Measurements from ENCODE around the gene PPDPF. TPM values are rescaled to one million over a fixed set of nuclear protein-coding genes. Genes with fewer than 3 reads are reported as not detected.
"Not testable (repeated sequence)": the region's sequence is repeated elsewhere in the genome, so short reads cannot be mapped to it uniquely, and the experiment has no call there.

The PPDPF gene
- total and polyA plus RNA-seq, 2 donors (not counting 1 experiment from before 2014, with no cell fraction given) = 93.5 to 162 TPM

GRCh38 chr20:63570281-63571086 lies 49.9 kb downstream of the PPDPF start:
- Mint-ChIP-seq H3K9me3 (ENCODE audit: insufficient read depth) (no peaks in the 10 kb centered on the region), H3K4me3 (no peak overlapping the region), H3K27me3 (no peaks in the 10 kb centered on the region), H3K27ac (no peak overlapping the region), H3K4me1 (peaks cover 33% of the 10 kb centered on the region)
- CTCF ChIA-PET = no interaction called here
- peaks cover 28% of the 10 kb centered on the region for H3K79me2 ChIP-seq (ENCODE audit: control insufficient read depth, insufficient read depth, low read length)
- peaks cover 0 to 4% (median 0%) of the 10 kb centered on the region in 3 donors for H3K9me3 ChIP-seq (ENCODE audit: control extremely low read depth in 1 of 3, control insufficient read depth in 2 of 3, insufficient read depth in 1 of 3, low read length in 2 of 3)
- peaks cover 0 to 25% of the 10 kb centered on the region in 2 experiments for H3K36me3 ChIP-seq (replicated peaks in 1 of 2; ENCODE audit: control extremely low read depth in 1 of 2, control insufficient read depth in 1 of 2, extremely low read depth in 1 of 2, insufficient read depth in 2 of 2, low read length in 1 of 2)
- peak overlapping the region; percentile 19 for H3K4me2 ChIP-seq (replicated peaks; ENCODE audit: low read depth, low read length, poor library complexity, severe bottlenecking)
- H3K4me3 ChIP-seq (ENCODE audit: control extremely low read depth in 1 of 5, extremely low read depth in 1 of 5, insufficient read depth in 1 of 5, low read depth in 2 of 5, low read length in 4 of 5) = no peak overlapping the region
- TF ChIP-seq EZH2 (IDR thresholded peaks at IDR 0.05; ENCODE audit: borderline replicate concordance, insufficient read depth, low read depth, low read length, poor library complexity, severe bottlenecking) (no peak), CTCF (IDR thresholded peaks at IDR 0.05) (no peak)
- no peak overlapping the region for H3K27ac ChIP-seq (ENCODE audit: low read length in 2 of 2)
- intact Hi-C loops (cut with micrococcal nuclease) = no loop called here
- no peak for DNase-seq
- ATAC-seq (ENCODE audit: low read depth) = no peak
- 98% methylated on average over 28 of the region's 28 CpGs for WGBS (ENCODE audit: insufficient coverage)
- no peak overlapping the region for H3K9ac ChIP-seq (ENCODE audit: low read length)
- H4K20me1 ChIP-seq (ENCODE audit: control insufficient read depth, insufficient read depth, low read length, poor library complexity, severe bottlenecking) = peaks cover 66% of the 10 kb centered on the region
- peaks cover 48 to 67% of the 10 kb centered on the region in 2 donors for H3K4me1 ChIP-seq (ENCODE audit: control insufficient read depth in 2 of 2, insufficient read depth in 2 of 2, low read length in 2 of 2)
- H2AFZ ChIP-seq (ENCODE audit: insufficient read depth, low read depth, low read length, poor library complexity, severe bottlenecking) = no peak overlapping the region
- POLR2A ChIA-PET = interaction anchor here (0.7 kb wide), 1 partner anchor 1504 kb away, joined by 5 read pairs; no protein-coding TSS in a partner anchor
- H3K27me3 ChIP-seq (replicated peaks in 1 of 4; ENCODE audit: control extremely low read depth in 1 of 4, control insufficient read depth in 3 of 4, insufficient read depth in 4 of 4, low read length in 3 of 4) = no peaks in the 10 kb centered on the region

DNA sequence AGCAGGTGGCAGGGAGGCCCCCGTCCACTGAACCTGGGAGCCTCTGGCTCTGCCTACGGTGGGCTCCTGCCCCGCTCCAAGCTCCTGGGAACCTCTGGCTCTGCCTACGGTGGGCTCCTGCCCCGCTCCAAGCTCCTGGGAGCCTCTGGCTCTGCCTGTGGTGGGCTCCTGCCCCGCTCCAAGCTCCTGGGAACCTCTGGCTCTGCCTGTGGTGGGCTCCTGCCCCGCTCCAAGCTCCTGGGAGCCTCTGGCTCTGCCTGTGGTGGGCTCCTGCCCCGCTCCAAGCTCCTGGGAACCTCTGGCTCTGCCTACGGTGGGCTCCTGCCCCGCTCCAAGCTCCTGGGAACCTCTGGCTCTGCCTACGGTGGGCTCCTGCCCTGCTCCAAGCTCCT lies 50.5 kb downstream of the PPDPF start:
- peaks cover 48 to 67% of the 10 kb centered on the region in 2 donors for H3K4me1 ChIP-seq (ENCODE audit: control insufficient read depth in 2 of 2, insufficient read depth in 2 of 2, low read length in 2 of 2)
- no CpG with 5 or more reads among the region's 11 CpGs for WGBS (ENCODE audit: insufficient coverage)
- CTCF ChIA-PET = not testable (repeated sequence)

More for the DNA sequence above, 50.5 kb downstream of the PPDPF start:
- peaks cover 28% of the 10 kb centered on the region for H3K79me2 ChIP-seq (ENCODE audit: control insufficient read depth, insufficient read depth, low read length)
- intact Hi-C loops (cut with micrococcal nuclease); ATAC-seq (ENCODE audit: low read depth); H2AFZ ChIP-seq (ENCODE audit: insufficient read depth, low read depth, low read length, poor library complexity, severe bottlenecking); H3K4me3 Mint-ChIP-seq; H3K27ac Mint-ChIP-seq; DNase-seq; H3K4me3 ChIP-seq (ENCODE audit: control extremely low read depth in 1 of 5, extremely low read depth in 1 of 5, insufficient read depth in 1 of 5, low read depth in 2 of 5, low read length in 4 of 5); H3K27me3 Mint-ChIP-seq; H3K27ac ChIP-seq (ENCODE audit: low read length in 2 of 2); H3K9me3 ChIP-seq (ENCODE audit: control extremely low read depth in 1 of 3, control insufficient read depth in 2 of 3, insufficient read depth in 1 of 3, low read length in 2 of 3); H3K4me2 ChIP-seq (replicated peaks; ENCODE audit: low read depth, low read length, poor library complexity, severe bottlenecking); H3K9ac ChIP-seq (ENCODE audit: low read length); H3K9me3 Mint-ChIP-seq (ENCODE audit: insufficient read depth); H3K27me3 ChIP-seq (replicated peaks in 1 of 4; ENCODE audit: control extremely low read depth in 1 of 4, control insufficient read depth in 3 of 4, insufficient read depth in 4 of 4, low read length in 3 of 4): not testable (repeated sequence)
- peaks cover 60% of the 10 kb centered on the region for H4K20me1 ChIP-seq (ENCODE audit: control insufficient read depth, insufficient read depth, low read length, poor library complexity, severe bottlenecking)
- peaks cover 0 to 21% of the 10 kb centered on the region in 2 experiments for H3K36me3 ChIP-seq (replicated peaks in 1 of 2; ENCODE audit: control extremely low read depth in 1 of 2, control insufficient read depth in 1 of 2, extremely low read depth in 1 of 2, insufficient read depth in 2 of 2, low read length in 1 of 2)
- POLR2A ChIA-PET = interaction anchor here (0.7 kb wide), 1 partner anchor 511 kb away, joined by 7 read pairs; no protein-coding TSS in a partner anchor
- H3K4me1 Mint-ChIP-seq = peaks cover 33% of the 10 kb centered on the region

Other genes with a start within 250 kb of the PPDPF start
- gene ARFGAP1, start 248.0 kb upstream of the PPDPF start, total RNA-seq = 99.4 and 107 TPM in 2 replicates
- gene ARFGAP1, start 248.0 kb upstream of the PPDPF start, polyA plus RNA-seq = 83.2 and 113 TPM in 2 replicates
- not detected in 2 replicates for gene COL20A1, start 227.6 kb upstream of the PPDPF start, total RNA-seq
- not detected in 2 replicates for gene COL20A1, start 227.6 kb upstream of the PPDPF start, polyA plus RNA-seq
- not detected in 2 replicates for gene CHRNA4, start 159.4 kb upstream of the PPDPF start, total RNA-seq
- gene CHRNA4, start 159.4 kb upstream of the PPDPF start, polyA plus RNA-seq = not detected in 2 replicates
- gene KCNQ2, start 48.1 kb upstream of the PPDPF start, total RNA-seq = 0.12 and 0.49 TPM in 2 replicates
- gene KCNQ2, start 48.1 kb upstream of the PPDPF start, polyA plus RNA-seq = not detected in 2 replicates
- 1.8 and 2.2 TPM in 2 replicates for gene EEF1A2, start 21.7 kb upstream of the PPDPF start, total RNA-seq
- 2.4 and 2.9 TPM in 2 replicates for gene EEF1A2, start 21.7 kb upstream of the PPDPF start, polyA plus RNA-seq
- gene PTK6, start 16.6 kb downstream of the PPDPF start, total RNA-seq = 0.75 and 0.86 TPM in 2 replicates
- gene PTK6, start 16.6 kb downstream of the PPDPF start, polyA plus RNA-seq = 2.3 and 2.8 TPM in 2 replicates
- gene SRMS, start 27.0 kb downstream of the PPDPF start, total RNA-seq = 0.17 and 0.27 TPM in 2 replicates
- 0.26 and 0.54 TPM in 2 replicates for gene SRMS, start 27.0 kb downstream of the PPDPF start, polyA plus RNA-seq
- 3.8 and 5.1 TPM in 2 replicates for gene FNDC11, start 33.4 kb downstream of the PPDPF start, total RNA-seq
- 32.3 and 34.2 TPM in 2 replicates for gene FNDC11, start 33.4 kb downstream of the PPDPF start, polyA plus RNA-seq
- 52.6 and 53.7 TPM in 2 replicates for gene HELZ2, start 53.5 kb downstream of the PPDPF start, total RNA-seq
- gene HELZ2, start 53.5 kb downstream of the PPDPF start, polyA plus RNA-seq = 36.3 and 40.6 TPM in 2 replicates
- gene GMEB2, start 106.3 kb downstream of the PPDPF start, total RNA-seq = 24.5 and 26.1 TPM in 2 replicates
- 17.7 and 26.3 TPM in 2 replicates for gene GMEB2, start 106.3 kb downstream of the PPDPF start, polyA plus RNA-seq
- 32.2 and 35.0 TPM in 2 replicates for gene STMN3, start 132.7 kb downstream of the PPDPF start, total RNA-seq
- 56.4 and 59.4 TPM in 2 replicates for gene STMN3, start 132.7 kb downstream of the PPDPF start, polyA plus RNA-seq
- gene RTEL1, start 137.5 kb downstream of the PPDPF start, total RNA-seq = 32.6 and 35.3 TPM in 2 replicates
- 15.1 and 21.2 TPM in 2 replicates for gene RTEL1, start 137.5 kb downstream of the PPDPF start, polyA plus RNA-seq
- not detected in 2 replicates for gene TNFRSF6B, start 175.9 kb downstream of the PPDPF start, total RNA-seq
- gene TNFRSF6B, start 175.9 kb downstream of the PPDPF start, polyA plus RNA-seq = 6.7 and 7.8 TPM in 2 replicates
- gene ARFRP1, start 187.2 kb downstream of the PPDPF start, total RNA-seq = 73.3 and 75.5 TPM in 2 replicates
- 41.0 and 42.1 TPM in 2 replicates for gene ARFRP1, start 187.2 kb downstream of the PPDPF start, polyA plus RNA-seq
- 46.1 and 47.5 TPM in 2 replicates for gene ZGPAT, start 187.3 kb downstream of the PPDPF start, total RNA-seq
- 62.1 and 71.7 TPM in 2 replicates for gene ZGPAT, start 187.3 kb downstream of the PPDPF start, polyA plus RNA-seq
- 14.5 and 14.8 TPM in 2 replicates for gene LIME1, start 215.9 kb downstream of the PPDPF start, total RNA-seq
- gene LIME1, start 215.9 kb downstream of the PPDPF start, polyA plus RNA-seq = 63.0 and 95.2 TPM in 2 replicates
- gene SLC2A4RG, start 219.0 kb downstream of the PPDPF start, total RNA-seq = 49.4 and 50.8 TPM in 2 replicates
- gene SLC2A4RG, start 219.0 kb downstream of the PPDPF start, polyA plus RNA-seq = 28.5 and 39.7 TPM in 2 replicates

All from B cell (primary cell).